Prostate gland (tissue), 2 donors: Measurements from ENCODE around the gene TTC1.

ENCODE experiments used
- POLR2A ChIP-seq: fragments of 450-650 bp; IDR thresholded peaks from one replicate; pipeline ENCODE4 v1.6.1; 2016; ENCODE audit warnings: antibody characterized with exemption, mild to moderate bottlenecking
- TF ChIP-seq, protein P1 (sequence below), 4 experiments: fragments of 200-600 bp in 2 of 4; fragments of 450-650 bp in 2 of 4; sonication (generic) in 2 of 4; IDR thresholded peaks; 1 replicate in 3 of 4; 2 replicates in 1 of 4; pipeline ENCODE4 v1.5.1; 2016 to 2019; ENCODE audit warnings: antibody characterized with exemption in 4 of 4, mild to moderate bottlenecking in 2 of 4, moderate library complexity in 2 of 4

DNA sequence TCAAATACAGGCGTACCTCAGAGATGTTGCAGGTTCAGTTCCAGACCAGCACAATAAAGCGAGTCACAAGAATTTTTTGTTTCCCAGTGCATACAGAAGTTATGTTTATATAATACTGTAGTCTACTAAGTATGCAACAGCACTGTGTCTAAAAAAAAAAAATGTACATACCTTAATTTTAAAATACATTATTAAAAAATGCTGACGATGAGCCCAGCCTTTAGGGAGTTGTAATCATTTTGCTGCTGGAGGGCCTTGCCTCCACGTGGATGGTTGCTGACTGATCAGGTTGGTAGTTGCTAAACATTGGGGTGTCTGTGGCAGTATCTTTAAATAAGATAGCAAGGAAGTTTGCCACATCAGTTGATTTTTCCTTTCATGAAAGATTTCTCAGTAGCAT, 48.3 kb downstream of the TTC1 start:
- TF ChIP-seq POLR2A = no peak
- TF ChIP-seq, protein P1, sequence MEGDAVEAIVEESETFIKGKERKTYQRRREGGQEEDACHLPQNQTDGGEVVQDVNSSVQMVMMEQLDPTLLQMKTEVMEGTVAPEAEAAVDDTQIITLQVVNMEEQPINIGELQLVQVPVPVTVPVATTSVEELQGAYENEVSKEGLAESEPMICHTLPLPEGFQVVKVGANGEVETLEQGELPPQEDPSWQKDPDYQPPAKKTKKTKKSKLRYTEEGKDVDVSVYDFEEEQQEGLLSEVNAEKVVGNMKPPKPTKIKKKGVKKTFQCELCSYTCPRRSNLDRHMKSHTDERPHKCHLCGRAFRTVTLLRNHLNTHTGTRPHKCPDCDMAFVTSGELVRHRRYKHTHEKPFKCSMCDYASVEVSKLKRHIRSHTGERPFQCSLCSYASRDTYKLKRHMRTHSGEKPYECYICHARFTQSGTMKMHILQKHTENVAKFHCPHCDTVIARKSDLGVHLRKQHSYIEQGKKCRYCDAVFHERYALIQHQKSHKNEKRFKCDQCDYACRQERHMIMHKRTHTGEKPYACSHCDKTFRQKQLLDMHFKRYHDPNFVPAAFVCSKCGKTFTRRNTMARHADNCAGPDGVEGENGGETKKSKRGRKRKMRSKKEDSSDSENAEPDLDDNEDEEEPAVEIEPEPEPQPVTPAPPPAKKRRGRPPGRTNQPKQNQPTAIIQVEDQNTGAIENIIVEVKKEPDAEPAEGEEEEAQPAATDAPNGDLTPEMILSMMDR (IDR thresholded peaks at IDR 0.05) = no peak
